Suprapubic skin (tissue), 4 donors: ENCODE data around the gene BCAS1.

Experiments used
- EP300 ChIP-seq: sonication (generic); formaldehyde crosslinking; IDR thresholded peaks from one replicate; pipeline ENCODE4 v1.6.1; 2017; ENCODE audit warnings: antibody characterized with exemption
- POLR2A ChIP-seq, 2 donors: fragments of 450-650 bp; IDR thresholded peaks; one replicate each; pipeline ENCODE4 v1.6.1; 2017; ENCODE audit warnings: antibody characterized with exemption in 2 of 2, mild to moderate bottlenecking in 2 of 2, moderate library complexity in 2 of 2
- POLR2AphosphoS5 ChIP-seq, 3 donors: sonication (generic); formaldehyde crosslinking; IDR thresholded peaks; one replicate each; pipeline ENCODE4 v1.6.1; 2017; ENCODE audit warnings: antibody characterized with exemption in 3 of 3
- TF ChIP-seq, protein P1 (sequence below), 2 donors: fragments of 200-600 bp in 1 of 2; fragments of 450-650 bp in 1 of 2; sonication (generic) in 1 of 2; IDR thresholded peaks; one replicate each; pipeline ENCODE4 v1.5.1; 2016 to 2019; ENCODE audit warnings: antibody characterized with exemption in 2 of 2, mild to moderate bottlenecking in 1 of 2, moderate library complexity in 1 of 2

DNA sequence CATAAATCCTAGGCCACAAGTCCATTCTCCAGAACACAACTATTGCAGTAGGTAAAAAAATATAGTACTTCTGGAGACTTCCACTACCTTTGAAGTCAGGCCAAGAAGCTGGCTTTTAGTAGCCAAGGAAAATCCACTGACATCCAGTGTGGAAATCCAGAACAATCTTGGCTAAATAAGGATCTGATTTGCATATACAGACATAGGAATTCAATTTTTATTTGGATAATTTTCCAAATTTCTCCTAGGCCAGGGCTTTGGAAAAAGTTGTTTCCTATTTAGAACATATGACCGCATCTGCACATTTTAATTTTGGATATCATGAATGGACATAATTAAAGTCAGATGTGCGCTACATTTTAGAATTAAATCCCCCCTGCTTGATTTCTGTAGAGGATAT is 100.2 kb downstream of the BCAS1 start:
- TF ChIP-seq POLR2A (IDR thresholded peaks at IDR 0.05) = no peak
- no peak for TF ChIP-seq POLR2AphosphoS5 (IDR thresholded peaks at IDR 0.05)
- TF ChIP-seq, protein P1, sequence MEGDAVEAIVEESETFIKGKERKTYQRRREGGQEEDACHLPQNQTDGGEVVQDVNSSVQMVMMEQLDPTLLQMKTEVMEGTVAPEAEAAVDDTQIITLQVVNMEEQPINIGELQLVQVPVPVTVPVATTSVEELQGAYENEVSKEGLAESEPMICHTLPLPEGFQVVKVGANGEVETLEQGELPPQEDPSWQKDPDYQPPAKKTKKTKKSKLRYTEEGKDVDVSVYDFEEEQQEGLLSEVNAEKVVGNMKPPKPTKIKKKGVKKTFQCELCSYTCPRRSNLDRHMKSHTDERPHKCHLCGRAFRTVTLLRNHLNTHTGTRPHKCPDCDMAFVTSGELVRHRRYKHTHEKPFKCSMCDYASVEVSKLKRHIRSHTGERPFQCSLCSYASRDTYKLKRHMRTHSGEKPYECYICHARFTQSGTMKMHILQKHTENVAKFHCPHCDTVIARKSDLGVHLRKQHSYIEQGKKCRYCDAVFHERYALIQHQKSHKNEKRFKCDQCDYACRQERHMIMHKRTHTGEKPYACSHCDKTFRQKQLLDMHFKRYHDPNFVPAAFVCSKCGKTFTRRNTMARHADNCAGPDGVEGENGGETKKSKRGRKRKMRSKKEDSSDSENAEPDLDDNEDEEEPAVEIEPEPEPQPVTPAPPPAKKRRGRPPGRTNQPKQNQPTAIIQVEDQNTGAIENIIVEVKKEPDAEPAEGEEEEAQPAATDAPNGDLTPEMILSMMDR (IDR thresholded peaks at IDR 0.05) = no peak
- no peak for TF ChIP-seq EP300
